Immature natural killer cell (primary cell): ENCODE measurements around the gene CNOT3. TPM values are rescaled to one million over a fixed set of nuclear protein-coding genes. Genes with fewer than 3 reads are reported as not detected.

Experiments used
- polyA plus RNA-seq, 3 donors: library from polyadenylated mRNA; unstranded; fragments of 300-500 nt; fragmentation: Illumina TruSeq; gene quantifications; one replicate each; pipeline ENCODE4 v1.2.3, GENCODE V29; 2021

Gene CNOT3
- polyA plus RNA-seq, 3 donors from 2014 or later, result 2.8 to 13.3 (median 4.0) TPM

Other genes starting within 250 kb of the CNOT3 start
- gene CACNG7, start 228.5 kb upstream of the CNOT3 start, polyA plus RNA-seq, result not detected
- gene CACNG8, start 174.8 kb upstream of the CNOT3 start, polyA plus RNA-seq, result not detected
- gene CACNG6, start 146.1 kb upstream of the CNOT3 start, polyA plus RNA-seq, result not detected
- 1 to 10 TPM in 1 of 3 donors, not detected in 2; 1.1 TPM for gene VSTM1, start 73.9 kb upstream of the CNOT3 start, polyA plus RNA-seq
- gene TARM1, start 56.4 kb upstream of the CNOT3 start, polyA plus RNA-seq, result not detected
- gene OSCAR, start 37.0 kb upstream of the CNOT3 start, polyA plus RNA-seq, result under 1 TPM in 2 of 3 donors, not detected in 1; 0.33 to 0.82 TPM
- gene NDUFA3, start 34.9 kb upstream of the CNOT3 start, polyA plus RNA-seq, result 100 to 1,000 TPM; 367 to 704 (median 506) TPM
- gene TFPT, start 22.1 kb upstream of the CNOT3 start, polyA plus RNA-seq, result 10 to 100 TPM; 20.1 to 26.4 (median 20.6) TPM
- 10 to 100 TPM; 61.0 to 81.0 (median 72.7) TPM for gene PRPF31, start 22.0 kb upstream of the CNOT3 start, polyA plus RNA-seq
- gene LENG1, start 22.0 kb downstream of the CNOT3 start, polyA plus RNA-seq, result 10 to 100 TPM in 2 of 3 donors, 1 to 10 TPM in 1; 2.6 to 14.0 (median 13.5) TPM
- 1 to 10 TPM in 2 of 3 donors, under 1 TPM in 1; 0.93 to 3.3 (median 1.5) TPM for gene TMC4, start 35.4 kb downstream of the CNOT3 start, polyA plus RNA-seq
- gene MBOAT7, start 51.8 kb downstream of the CNOT3 start, polyA plus RNA-seq, result 10 to 100 TPM in 2 of 3 donors, 1 to 10 TPM in 1; 8.8 to 17.8 (median 15.7) TPM
- gene TSEN34, start 53.5 kb downstream of the CNOT3 start, polyA plus RNA-seq, result 10 to 100 TPM; 26.6 to 36.4 (median 34.0) TPM
- gene RPS9, start 63.1 kb downstream of the CNOT3 start, polyA plus RNA-seq, result 1,000 to 10,000 TPM in 1 of 3 donors, 100 to 1,000 TPM in 2; 436 to 1,067 (median 492) TPM
- 1 to 10 TPM in 1 of 3 donors, under 1 TPM in 2; 0.21 to 2.7 (median 0.59) TPM for gene LILRB3, start 85.2 kb downstream of the CNOT3 start, polyA plus RNA-seq
- under 1 TPM; 0.33 to 0.53 (median 0.39) TPM for gene LILRA6, start 105.0 kb downstream of the CNOT3 start, polyA plus RNA-seq
- gene LILRB5, start 119.5 kb downstream of the CNOT3 start, polyA plus RNA-seq, result not detected
- under 1 TPM; 0.14 to 0.81 (median 0.31) TPM for gene LILRB2, start 143.3 kb downstream of the CNOT3 start, polyA plus RNA-seq
- gene LILRA5, start 175.4 kb downstream of the CNOT3 start, polyA plus RNA-seq, result 1 to 10 TPM in 1 of 3 donors, under 1 TPM in 1, not detected in 1; 0.28 to 1.6 TPM
- 1 to 10 TPM; 2.3 to 6.6 (median 2.8) TPM for gene LILRA4, start 201.4 kb downstream of the CNOT3 start, polyA plus RNA-seq
- gene LAIR1, start 227.2 kb downstream of the CNOT3 start, polyA plus RNA-seq, result 100 to 1,000 TPM in 2 of 3 donors, 10 to 100 TPM in 1; 86.9 to 247 (median 126) TPM